ENCODE results near the gene KIAA1755.

The KIAA1755 gene

GRCh38 chr20:38222231-38222922, 38.2 kb downstream of the KIAA1755 start:
- in situ Hi-C loops (cut with MboI; ENCODE audit: low sequenced_read_pairs), result loop anchor here (10.0 kb wide), 1 partner anchor 192 kb away; no protein-coding TSS in a partner anchor

DNA sequence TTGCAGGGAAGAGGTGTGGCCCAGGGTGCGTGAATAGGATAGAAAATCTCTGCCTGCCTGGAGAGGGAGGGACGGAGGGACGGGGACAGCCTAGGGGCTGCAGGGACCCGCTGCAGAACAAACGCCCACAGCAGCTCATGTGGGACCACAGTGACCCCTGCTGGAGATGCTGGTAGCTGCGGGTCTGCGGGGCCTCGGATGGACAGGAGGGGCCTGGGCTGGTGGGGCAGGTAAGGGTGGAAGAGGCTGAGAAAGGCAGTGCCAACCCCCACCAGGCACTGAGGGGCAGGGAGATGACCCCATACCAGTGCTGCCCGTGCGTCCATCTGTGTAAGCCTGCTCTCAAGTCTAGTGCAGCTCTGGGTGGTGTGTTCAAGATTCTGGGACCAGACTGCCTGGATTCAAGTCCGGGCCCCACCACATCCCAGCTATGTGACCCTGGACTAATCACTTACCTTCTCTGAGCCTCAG, 39.4 kb downstream of the KIAA1755 start:
- in situ Hi-C loops (cut with MboI; ENCODE audit: low sequenced_read_pairs), result loop anchor here (10.0 kb wide), 1 partner anchor 194 kb away; no protein-coding TSS in a partner anchor

DNA sequence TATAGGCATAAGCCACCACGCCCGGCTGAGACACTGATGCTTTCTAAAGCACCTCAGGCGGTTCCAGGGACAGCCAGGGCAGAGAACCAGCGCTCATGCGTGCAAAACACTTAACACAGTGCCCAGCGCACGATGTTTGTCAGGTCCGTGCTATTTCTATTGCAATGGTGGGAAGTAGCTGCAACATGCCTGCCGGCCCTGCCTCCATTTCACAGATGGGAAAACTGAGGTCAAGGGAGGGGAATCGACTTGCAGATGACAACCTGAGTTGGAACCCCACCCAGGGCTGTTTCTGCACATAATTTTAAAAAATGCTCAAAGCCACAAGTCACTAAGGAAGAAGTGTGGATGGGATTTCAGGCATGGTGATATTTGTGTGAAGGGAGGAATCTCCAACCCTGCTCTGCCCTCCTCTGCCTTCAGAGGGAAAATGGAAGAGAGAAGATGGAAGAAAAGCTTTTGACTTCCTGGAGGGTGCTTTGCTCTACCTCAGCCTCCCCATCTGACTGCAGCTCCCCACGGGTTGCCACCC, 39.9 kb downstream of the KIAA1755 start:
- in situ Hi-C loops (cut with MboI; ENCODE audit: low sequenced_read_pairs), result loop anchor here (10.0 kb wide), 1 partner anchor 194 kb away; no protein-coding TSS in a partner anchor

DNA sequence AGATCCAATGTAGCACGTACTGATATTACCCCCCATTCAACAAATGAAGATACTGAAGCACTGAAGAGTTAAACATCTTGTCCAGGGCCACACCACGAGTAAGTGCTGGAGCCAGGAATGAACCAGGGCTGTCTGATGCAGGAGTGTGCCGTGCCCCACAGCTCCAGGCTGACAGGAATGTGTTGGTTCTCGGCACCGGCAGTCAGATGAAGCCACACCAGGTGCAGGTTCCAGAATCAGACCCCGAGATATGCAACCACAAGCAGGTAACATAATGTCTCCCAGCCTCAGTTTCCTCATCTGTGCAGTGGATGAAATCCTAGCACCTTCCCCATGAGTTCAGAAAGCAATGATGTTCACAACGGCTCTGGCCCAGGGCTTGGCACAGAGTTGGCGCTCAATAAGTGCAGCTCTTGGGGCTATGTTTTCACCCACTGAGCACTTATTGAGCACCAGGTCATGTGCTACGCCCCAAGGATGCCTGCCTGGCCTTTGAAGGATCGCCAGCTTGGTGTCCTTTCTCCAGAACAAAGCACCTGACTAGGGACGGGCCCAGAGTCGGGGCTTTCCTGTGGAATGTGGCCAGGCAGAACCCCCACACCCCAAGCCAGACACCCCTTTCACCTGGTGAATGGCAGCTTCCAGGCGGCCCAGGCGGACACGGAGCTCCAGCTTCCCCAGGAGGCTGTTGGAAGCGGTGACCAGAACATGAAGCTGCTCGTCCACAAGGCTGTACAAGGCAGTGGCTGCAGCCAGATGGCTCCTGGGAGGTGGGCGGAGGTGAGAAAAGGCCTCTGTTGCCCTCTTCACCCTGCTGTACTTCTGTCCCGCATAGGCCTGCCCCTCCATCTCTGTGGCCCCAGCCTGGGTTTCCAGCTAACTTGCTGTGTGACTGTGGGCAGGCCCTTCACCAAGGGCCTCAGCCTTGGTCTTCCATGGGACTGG, 41.3 kb downstream of the KIAA1755 start:
- in situ Hi-C loops (cut with MboI; ENCODE audit: low sequenced_read_pairs), result no loop called here

DNA sequence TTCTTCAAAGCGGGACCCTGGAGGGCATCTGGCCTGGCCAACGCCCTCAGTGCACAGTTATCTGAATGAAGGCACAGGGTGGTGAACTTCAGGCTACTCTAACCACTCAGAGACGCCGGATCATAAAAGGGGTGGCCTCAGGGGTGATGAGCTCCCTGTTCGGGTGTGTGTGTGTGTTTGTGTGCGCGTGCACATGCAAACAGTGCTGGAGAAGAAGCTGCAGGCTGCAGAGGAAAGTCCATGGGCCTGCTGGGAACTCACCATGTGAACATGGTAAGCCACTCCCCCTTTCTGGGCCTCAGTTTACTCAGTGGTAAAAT, 42.0 kb downstream of the KIAA1755 start:
- in situ Hi-C loops (cut with MboI; ENCODE audit: low sequenced_read_pairs), result no loop called here

- in situ Hi-C loops (cut with MboI; ENCODE audit: low sequenced_read_pairs), result no loop called here
Observed at GRCh38 chr20:38217791-38218565, 42.6 kb downstream of the KIAA1755 start.

GRCh38 chr20:38216746-38217595, 43.6 kb downstream of the KIAA1755 start:
- in situ Hi-C loops (cut with MboI; ENCODE audit: low sequenced_read_pairs), result no loop called here

DNA sequence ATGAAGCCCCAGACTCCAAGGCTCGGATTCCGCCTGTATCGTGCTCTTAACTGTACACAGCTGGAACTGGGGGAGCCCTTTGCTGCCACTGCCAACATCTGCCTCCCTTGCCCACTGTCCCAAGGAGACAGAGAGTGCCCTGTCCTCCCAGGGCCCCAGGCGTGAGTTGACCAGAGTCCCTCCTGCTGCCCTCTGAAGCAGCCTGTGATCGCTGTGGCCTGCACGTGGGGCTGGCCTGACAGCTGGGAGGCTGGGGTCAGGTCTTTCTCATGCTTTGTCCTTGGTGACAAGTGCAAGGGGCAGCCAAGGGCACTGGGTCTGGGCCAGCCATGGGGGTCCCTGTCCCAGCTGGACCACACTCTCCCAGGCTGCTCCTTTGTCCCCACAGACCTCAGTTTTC, 44.3 kb downstream of the KIAA1755 start:
- in situ Hi-C loops (cut with MboI; ENCODE audit: low sequenced_read_pairs), result no loop called here

GRCh38 chr20:38215194-38216182, 45.0 kb downstream of the KIAA1755 start:
- in situ Hi-C loops (cut with MboI; ENCODE audit: low sequenced_read_pairs), result no loop called here

GRCh38 chr20:38214256-38215193, 46.0 kb downstream of the KIAA1755 start:
- in situ Hi-C loops (cut with MboI; ENCODE audit: low sequenced_read_pairs), result loop anchor here (5.0 kb wide), 1 partner anchor 147 kb away; no protein-coding TSS in a partner anchor

DNA sequence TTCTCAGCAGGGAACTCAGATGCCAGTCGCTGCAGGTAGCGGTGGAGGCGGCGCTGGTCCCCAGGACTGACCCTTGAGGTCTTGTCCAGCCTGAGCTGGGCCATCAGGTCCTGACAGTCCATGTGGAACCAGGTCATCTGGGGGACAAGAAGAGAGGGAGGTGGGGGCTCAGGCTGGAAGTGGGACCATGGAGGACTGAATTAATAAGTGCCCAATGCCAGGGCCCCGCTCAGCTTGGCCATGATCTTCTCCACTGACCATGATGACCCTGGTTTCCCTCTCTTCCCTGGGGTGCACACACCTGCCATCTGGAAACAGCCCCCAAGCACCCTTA, 47.0 kb downstream of the KIAA1755 start:
- in situ Hi-C loops (cut with MboI; ENCODE audit: low sequenced_read_pairs), result loop anchor here (5.0 kb wide), 1 partner anchor 146 kb away; no protein-coding TSS in a partner anchor

GRCh38 chr20:38212806-38213606, 47.5 kb downstream of the KIAA1755 start:
- in situ Hi-C loops (cut with MboI; ENCODE audit: low sequenced_read_pairs), result loop anchor here (5.0 kb wide), 1 partner anchor 146 kb away; no protein-coding TSS in a partner anchor

GRCh38 chr20:38211200-38212097, 49.1 kb downstream of the KIAA1755 start:
- in situ Hi-C loops (cut with MboI; ENCODE audit: low sequenced_read_pairs), result loop anchor here (5.0 kb wide), 1 partner anchor 144 kb away; no protein-coding TSS in a partner anchor

DNA sequence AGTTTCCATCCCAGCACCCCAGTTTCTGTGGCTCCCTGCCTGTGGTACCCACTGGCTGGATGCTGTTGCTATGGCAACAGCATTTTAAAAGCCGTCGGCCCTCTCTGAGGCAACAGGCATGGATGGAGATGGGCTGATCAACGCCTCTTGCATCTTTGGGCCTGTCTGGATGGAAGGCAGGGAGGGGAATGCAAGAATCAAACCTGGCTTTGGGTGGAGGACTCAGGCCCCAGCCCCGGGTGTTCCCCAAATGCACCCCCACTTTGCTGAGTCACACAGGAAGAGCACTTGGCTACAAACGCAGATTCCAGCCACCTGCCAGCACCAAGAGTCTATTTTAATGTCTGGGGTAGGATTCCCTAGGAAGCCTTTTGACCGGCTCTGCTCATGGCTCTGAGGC, 49.8 kb downstream of the KIAA1755 start:
- in situ Hi-C loops (cut with MboI; ENCODE audit: low sequenced_read_pairs), result loop anchor here (5.0 kb wide), 1 partner anchor 143 kb away; no protein-coding TSS in a partner anchor

GRCh38 chr20:38209736-38210405, 50.7 kb downstream of the KIAA1755 start:
- in situ Hi-C loops (cut with MboI; ENCODE audit: low sequenced_read_pairs), result loop anchor here (5.0 kb wide), 1 partner anchor 143 kb away; no protein-coding TSS in a partner anchor
